ENCODE data around the gene FMN1. TPM values are rescaled to one million over a fixed set of nuclear protein-coding genes. Genes with fewer than 3 reads are reported as not detected.

FMN1 gene
- total and polyA plus RNA-seq, 7 donors, result 3.0 to 19.9 (median 6.7) TPM

DNA sequence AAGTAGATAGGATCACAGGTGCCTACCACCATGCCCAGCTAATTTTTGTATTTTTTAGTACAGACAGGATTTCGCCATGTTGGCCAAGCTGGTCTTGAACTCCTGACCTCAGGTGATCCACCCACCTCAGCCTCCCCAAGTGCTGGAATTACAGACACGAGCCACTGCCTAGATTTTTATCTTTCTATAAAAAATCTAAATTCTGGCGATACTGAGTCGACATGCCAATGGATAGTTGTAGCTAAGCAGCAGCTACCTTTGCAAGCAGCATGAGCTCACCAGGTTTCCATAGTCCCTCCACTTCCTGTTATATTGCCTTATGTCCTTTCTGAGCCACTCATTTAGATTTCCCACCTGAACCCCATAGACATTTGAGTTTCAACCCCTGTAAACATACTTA, 13.1 kb upstream of the FMN1 start:
- no peaks in the 10 kb centered on the region for H3K27me3 ChIP-seq
- no peak overlapping the region for H3K4me3 ChIP-seq
- H3K27ac ChIP-seq, result no peak overlapping the region
- whole genome bisulfite sequencing, 2 donors, result 82 to 93% methylated on average over 4 of the region's 4 CpGs
- no peaks in the 10 kb centered on the region for H3K9me3 ChIP-seq
- no peaks in the 10 kb centered on the region for H3K36me3 ChIP-seq
- intact Hi-C loops (cut with DNase I), result no loop called here
- TF ChIP-seq, protein P1, sequence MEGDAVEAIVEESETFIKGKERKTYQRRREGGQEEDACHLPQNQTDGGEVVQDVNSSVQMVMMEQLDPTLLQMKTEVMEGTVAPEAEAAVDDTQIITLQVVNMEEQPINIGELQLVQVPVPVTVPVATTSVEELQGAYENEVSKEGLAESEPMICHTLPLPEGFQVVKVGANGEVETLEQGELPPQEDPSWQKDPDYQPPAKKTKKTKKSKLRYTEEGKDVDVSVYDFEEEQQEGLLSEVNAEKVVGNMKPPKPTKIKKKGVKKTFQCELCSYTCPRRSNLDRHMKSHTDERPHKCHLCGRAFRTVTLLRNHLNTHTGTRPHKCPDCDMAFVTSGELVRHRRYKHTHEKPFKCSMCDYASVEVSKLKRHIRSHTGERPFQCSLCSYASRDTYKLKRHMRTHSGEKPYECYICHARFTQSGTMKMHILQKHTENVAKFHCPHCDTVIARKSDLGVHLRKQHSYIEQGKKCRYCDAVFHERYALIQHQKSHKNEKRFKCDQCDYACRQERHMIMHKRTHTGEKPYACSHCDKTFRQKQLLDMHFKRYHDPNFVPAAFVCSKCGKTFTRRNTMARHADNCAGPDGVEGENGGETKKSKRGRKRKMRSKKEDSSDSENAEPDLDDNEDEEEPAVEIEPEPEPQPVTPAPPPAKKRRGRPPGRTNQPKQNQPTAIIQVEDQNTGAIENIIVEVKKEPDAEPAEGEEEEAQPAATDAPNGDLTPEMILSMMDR (IDR thresholded peaks at IDR 0.05), result no peak
- TF ChIP-seq POLR2AphosphoS5 (IDR thresholded peaks at IDR 0.05) (no peak), EP300 (IDR thresholded peaks at IDR 0.05) (no peak), POLR2A (IDR thresholded peaks at IDR 0.05) (no peak)
- no peak for DNase-seq
- no peaks in the 10 kb centered on the region for H3K4me1 ChIP-seq

- Histone ChIP-seq H3K27me3 (no peaks in the 10 kb centered on the region), H3K27ac (no peak overlapping the region), H3K9me3 (no peaks in the 10 kb centered on the region), H3K4me3 (no peak overlapping the region), H3K36me3 (no peaks in the 10 kb centered on the region), H3K4me1 (no peaks in the 10 kb centered on the region)
- 55 to 78% methylated on average over 3 of the region's 3 CpGs for WGBS, 2 donors
- intact Hi-C loops (cut with DNase I), result no loop called here
- DNase-seq, result no peak
- no peak for TF ChIP-seq POLR2AphosphoS5 (IDR thresholded peaks at IDR 0.05)
- TF ChIP-seq EP300 (IDR thresholded peaks at IDR 0.05), result no peak
- no peak for TF ChIP-seq POLR2A (IDR thresholded peaks at IDR 0.05)
- TF ChIP-seq, protein P1 (IDR thresholded peaks at IDR 0.05), result no peak
Measured at GRCh38 chr15:33206366-33206765, 11.9 kb upstream of the FMN1 start.

GRCh38 chr15:33204926-33205325, 10.4 kb upstream of the FMN1 start:
- H3K9me3 ChIP-seq, result no peaks in the 10 kb centered on the region
- intact Hi-C loops (cut with DNase I), result no loop called here
- no peaks in the 10 kb centered on the region for H3K27me3 ChIP-seq
- H3K27ac ChIP-seq, result no peak overlapping the region
- WGBS, 2 donors, result 79 to 82% methylated on average over 3 of the region's 3 CpGs
- DNase-seq, result no peak
- H3K4me1 ChIP-seq, result no peaks in the 10 kb centered on the region
- no peaks in the 10 kb centered on the region for H3K36me3 ChIP-seq
- no peak for TF ChIP-seq POLR2A (IDR thresholded peaks at IDR 0.05)
- TF ChIP-seq, protein P1 (IDR thresholded peaks at IDR 0.05), result no peak
- TF ChIP-seq POLR2AphosphoS5 (IDR thresholded peaks at IDR 0.05), result no peak
- H3K4me3 ChIP-seq, result no peak overlapping the region

GRCh38 chr15:33204087-33204486, 9.6 kb upstream of the FMN1 start:
- intact Hi-C loops (cut with DNase I), result no loop called here

More at GRCh38 chr15:33204087-33204486, 9.6 kb upstream of the FMN1 start:
- Histone ChIP-seq H3K27ac (no peak overlapping the region), H3K9me3 (no peaks in the 10 kb centered on the region), H3K36me3 (no peaks in the 10 kb centered on the region), H3K4me1 (no peaks in the 10 kb centered on the region), H3K27me3 (no peaks in the 10 kb centered on the region), H3K4me3 (no peak overlapping the region)
- TF ChIP-seq, protein P1 (IDR thresholded peaks at IDR 0.05), result no peak
- TF ChIP-seq POLR2A (IDR thresholded peaks at IDR 0.05) (no peak), POLR2AphosphoS5 (IDR thresholded peaks at IDR 0.05) (no peak), EP300 (IDR thresholded peaks at IDR 0.05) (no peak)
- DNase-seq, result no peak
